Hindlimb muscle (tissue), 1 donor: ENCODE data around the gene ZDHHC16. TPM values are rescaled to one million over a fixed set of nuclear protein-coding genes. Genes with fewer than 3 reads are reported as not detected.

Experiments used
- DNase-seq: peaks from one replicate; pipeline ENCODE4 v3.0.0-alpha.2; 2013
- polyA plus RNA-seq: library from polyadenylated mRNA; unstranded; fragments of 120-200 nt; gene quantifications from one replicate; pipeline ENCODE4 v1.2.1, GENCODE V29; 2013; ENCODE audit not compliant: insufficient read length

ZDHHC16 gene
- polyA plus RNA-seq, 1 donor = 30.6 TPM

DNA sequence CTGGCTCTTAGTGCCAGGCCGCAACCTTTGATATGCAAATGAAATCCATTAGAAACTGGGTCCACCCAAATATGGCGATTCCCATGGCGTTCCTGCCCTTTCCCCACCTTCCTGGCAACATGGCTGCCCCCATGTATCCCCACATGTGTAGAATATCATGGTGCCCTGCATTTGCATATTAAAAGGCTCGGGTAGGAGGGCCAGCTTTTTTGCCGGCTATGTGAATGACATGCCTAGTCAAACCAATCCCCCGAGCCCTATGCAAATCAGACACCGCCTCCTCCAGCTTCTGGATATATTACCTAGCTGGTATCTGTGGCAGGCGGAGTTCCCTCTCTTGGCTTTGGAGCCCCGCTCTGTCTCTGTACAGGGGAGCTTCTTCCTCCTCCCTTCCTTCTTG lies 34.0 kb downstream of the ZDHHC16 start:
- no peak for DNase-seq

DNA sequence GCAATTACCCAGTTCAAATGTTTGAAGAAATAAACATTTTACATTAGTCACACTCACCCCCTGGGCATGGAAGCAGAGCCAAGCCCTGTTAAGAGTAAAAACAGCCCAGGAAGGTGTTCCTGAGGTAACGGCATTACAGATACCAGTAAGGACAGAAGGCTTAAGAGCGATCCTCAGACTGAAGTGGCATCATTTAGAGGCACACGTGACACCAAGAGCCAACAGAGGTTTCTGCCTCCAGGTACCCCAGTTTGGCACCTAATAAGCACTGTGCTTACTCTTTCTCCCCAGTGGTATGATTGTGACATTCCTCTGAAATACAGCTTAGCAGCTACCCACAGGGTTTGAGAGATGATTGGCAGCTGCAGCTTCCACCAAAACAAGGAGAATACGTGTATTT lies 35.1 kb downstream of the ZDHHC16 start:
- DNase-seq = no peak

- DNase-seq = no peak
Measured at GRCh38 chr10:97482381-97482780, 36.4 kb downstream of the ZDHHC16 start.

- no peak for DNase-seq
Measured at GRCh38 chr10:97483506-97483905, 37.5 kb downstream of the ZDHHC16 start.

DNA sequence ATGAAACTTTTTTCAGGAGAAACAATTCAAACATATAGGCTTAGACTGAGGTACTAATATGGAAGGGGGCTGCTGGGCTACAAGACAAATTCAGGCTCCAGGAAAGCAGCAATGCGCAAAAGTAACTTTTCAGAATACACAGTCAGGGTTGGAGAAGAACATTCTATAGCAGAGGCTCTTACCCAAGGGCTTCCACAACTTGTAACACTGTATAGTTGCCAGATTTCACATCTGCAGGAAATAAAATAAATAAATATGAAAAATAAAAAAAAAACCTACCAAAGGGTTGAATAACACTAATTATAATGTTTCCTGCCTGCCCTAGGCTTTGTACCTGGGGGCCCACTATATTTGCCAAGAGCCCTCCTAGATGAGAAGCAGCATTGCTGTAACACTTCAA lies 37.9 kb downstream of the ZDHHC16 start:
- DNase-seq = peak; percentile 20

DNA sequence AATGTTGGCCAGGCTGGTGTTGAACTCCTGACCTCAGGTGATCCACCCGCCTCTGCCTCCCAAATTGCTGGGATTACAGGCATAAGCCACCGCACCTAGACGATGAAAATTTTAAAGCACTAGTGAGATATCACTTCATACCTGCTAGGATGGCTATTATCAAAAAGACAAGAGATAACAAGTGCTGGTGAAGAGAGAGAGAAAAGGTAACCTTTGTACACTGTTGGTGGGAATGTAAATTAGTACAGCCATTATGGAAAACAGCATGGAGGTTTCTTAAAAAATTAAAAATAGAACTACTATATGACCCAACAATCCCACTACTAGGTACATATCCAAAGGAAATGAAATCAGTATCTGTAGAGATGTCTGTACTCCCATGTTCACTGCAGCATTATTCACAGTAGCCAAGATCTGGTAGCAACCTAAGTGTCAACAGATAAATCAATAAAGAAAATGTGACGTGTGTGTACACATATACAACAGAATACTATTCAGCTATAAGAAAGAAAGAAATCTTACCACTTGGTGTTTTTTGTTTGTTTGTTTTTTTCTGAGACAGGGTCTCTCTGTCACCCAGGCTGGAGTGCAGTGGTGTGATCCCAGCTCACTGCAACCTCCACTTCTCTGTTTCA lies 39.8 kb downstream of the ZDHHC16 start:
- no peak for DNase-seq

- peak; percentile 41 for DNase-seq
Measured at GRCh38 chr10:97490592-97490991, 44.6 kb downstream of the ZDHHC16 start.

GRCh38 chr10:97494151-97494550 lies 48.2 kb downstream of the ZDHHC16 start:
- no peak for DNase-seq

- no peak for DNase-seq
Measured at GRCh38 chr10:97494863-97495506, 49.0 kb downstream of the ZDHHC16 start.

- DNase-seq = peak; percentile 78
Measured at GRCh38 chr10:97497572-97498075, 51.6 kb downstream of the ZDHHC16 start.

- peak; percentile 97 for DNase-seq
Measured at GRCh38 chr10:97498076-97498840, 52.3 kb downstream of the ZDHHC16 start, which contains the start of gene MMS19. Gene MMS19 (minus strand): TSS chr10:97498422. CDS start chr10:97498384, 38 bp downstream.

- peak; percentile 46 for DNase-seq
Measured at GRCh38 chr10:97498841-97499560, 53.0 kb downstream of the ZDHHC16 start, which contains the start of gene UBTD1. Gene UBTD1 (plus strand): TSS chr10:97498924. CDS start chr10:97499204, 280 bp downstream.

GRCh38 chr10:97499561-97500296 lies 53.8 kb downstream of the ZDHHC16 start:
- no peak for DNase-seq

DNA sequence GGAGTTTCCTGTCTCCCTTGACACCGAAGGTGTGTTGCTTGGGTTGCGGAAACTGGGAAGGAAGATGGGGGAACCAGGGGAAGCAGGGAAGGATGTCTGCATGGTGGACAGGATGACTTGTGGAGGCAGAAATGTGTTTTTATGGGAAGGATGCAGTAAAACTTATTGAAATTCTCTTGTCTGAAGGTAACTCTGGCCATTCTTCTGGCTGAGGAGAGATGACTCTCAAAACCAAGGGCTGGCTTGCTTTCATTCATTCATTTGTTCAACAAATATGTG lies 54.3 kb downstream of the ZDHHC16 start:
- no peak for DNase-seq

- no peak for DNase-seq
Measured at GRCh38 chr10:97502916-97503315, 56.9 kb downstream of the ZDHHC16 start.

- DNase-seq = no peak
Measured at GRCh38 chr10:97503406-97503805, 57.4 kb downstream of the ZDHHC16 start.

GRCh38 chr10:97505152-97505551 lies 59.2 kb downstream of the ZDHHC16 start:
- DNase-seq = no peak

- DNase-seq = no peak
Measured at GRCh38 chr10:97506199-97506991, 60.4 kb downstream of the ZDHHC16 start.
